H1 (cell line): Measurements from ENCODE around the gene CDC42EP4. TPM values are rescaled to one million over a fixed set of nuclear protein-coding genes. Genes with fewer than 3 reads are reported as not detected.

Source experiments
- CTCF ChIA-PET: fragments of 300-600 bp; sonication (Branson Sonifier 250); formaldehyde crosslinking; loops from one replicate; lab custom pipeline; 2021; ENCODE audit not compliant: partially characterized antibody; lab: Charles Lee
- POLR2A ChIA-PET: fragments of 300-600 bp; sonication (Branson Sonifier 250); formaldehyde crosslinking; loops from one replicate; lab custom pipeline; 2021; ENCODE audit warnings: inconsistent platforms; ENCODE audit not compliant: partially characterized antibody; lab: Charles Lee
- DNase-seq, 2 experiments: peaks; one replicate each; pipeline versions ENCODE4 v3.0.0 to v3.0.0-alpha.2; 2010 to 2022; ENCODE audit warnings: low spot score in 2 of 2, low read depth in 1 of 2, mixed read lengths in 1 of 2
- FAIRE-seq: peaks from 2 replicates; lab custom pipeline; 2011; peaks lifted over from hg19 to GRCh38; lab: Jason Lieb, UNC
- H2AFZ ChIP-seq: 2 replicates; pipeline ENCODE4 v1.8.1; 2012; ENCODE audit warnings: low read length, inconsistent platforms
- H2AK5ac ChIP-seq: 2 replicates; pipeline ENCODE4 v1.6.1; 2013; ENCODE audit warnings: low read depth, low read length
- H2BK120ac ChIP-seq: replicated peaks from 2 replicates; pipeline ENCODE3; 2013; ENCODE audit warnings: low read depth, low read length, inconsistent platforms
- H2BK12ac ChIP-seq: 2 replicates; pipeline ENCODE4 v1.6.1; 2013; ENCODE audit warnings: low read depth, low read length
- H2BK15ac ChIP-seq: 2 replicates; pipeline ENCODE4 v1.6.1; 2013; ENCODE audit warnings: low read length
- H2BK20ac ChIP-seq: 2 replicates; pipeline ENCODE4 v1.6.1; 2013; ENCODE audit warnings: low read length
- H2BK5ac ChIP-seq: 2 replicates; pipeline ENCODE4 v1.6.1; 2013; ENCODE audit warnings: low read depth, low read length
- H3K14ac ChIP-seq: 2 replicates; pipeline ENCODE4 v1.6.1; 2013; ENCODE audit warnings: inconsistent platforms; ENCODE audit not compliant: insufficient read length
- H3K18ac ChIP-seq: 2 replicates; pipeline ENCODE4 v1.6.1; 2013; ENCODE audit warnings: low read length; ENCODE audit errors: extremely low read depth
- H3K23ac ChIP-seq: 2 replicates; pipeline ENCODE4 v1.6.1; 2013; ENCODE audit warnings: inconsistent platforms; ENCODE audit not compliant: insufficient read length
- H3K23me2 ChIP-seq: 2 replicates; pipeline ENCODE4 v1.6.1; 2013; ENCODE audit warnings: low read depth, low read length
- H3K27ac ChIP-seq: 2 replicates; pipeline ENCODE4 v1.6.1; 2011; ENCODE audit warnings: low read depth, low read length, inconsistent platforms
- H3K27me3 ChIP-seq, 4 experiments: replicated peaks in 1 of 4; 1 replicate in 1 of 4; 2 replicates in 3 of 4; pipeline versions ENCODE4 v1.6.1 to v1.8.1; 2011 to 2013; ENCODE audit warnings: low read length in 3 of 4, mild to moderate bottlenecking in 3 of 4, inconsistent platforms in 2 of 4, mixed read lengths in 2 of 4, moderate library complexity in 1 of 4; ENCODE audit not compliant: control insufficient read depth in 3 of 4, insufficient read depth in 3 of 4; ENCODE audit errors: extremely low read depth in 1 of 4
- H3K36me3 ChIP-seq, 4 experiments: 2 replicates each; pipeline versions ENCODE4 v1.6.1 to v1.8.1; 2011 to 2013; ENCODE audit warnings: mild to moderate bottlenecking in 4 of 4, low read length in 3 of 4, moderate library complexity in 2 of 4, control low read depth in 1 of 4, inconsistent platforms in 1 of 4; ENCODE audit not compliant: insufficient read depth in 4 of 4, control insufficient read depth in 2 of 4
- H3K4ac ChIP-seq: replicated peaks from 2 replicates; pipeline ENCODE3; 2013; ENCODE audit warnings: low read length, low read depth, mixed read lengths, inconsistent platforms; ENCODE audit not compliant: insufficient read length
- H3K4me1 ChIP-seq, 4 experiments: replicated peaks in 1 of 4; 1 replicate in 1 of 4; 2 replicates in 3 of 4; pipeline versions ENCODE4 v1.6.1 to v1.8.1; 2011 to 2013; ENCODE audit warnings: low read length in 3 of 4, inconsistent platforms in 2 of 4, mixed read lengths in 1 of 4; ENCODE audit not compliant: insufficient read depth in 4 of 4, control insufficient read depth in 3 of 4
- H3K4me2 ChIP-seq, 2 experiments: 2 replicates each; pipeline versions ENCODE4 v1.6.1 to v1.8.1; 2011 to 2013; ENCODE audit warnings: low read depth in 2 of 2, low read length in 2 of 2, control low read depth in 1 of 2, inconsistent platforms in 1 of 2, mild to moderate bottlenecking in 1 of 2; ENCODE audit not compliant: insufficient read depth in 1 of 2
- H3K4me3 ChIP-seq, 4 experiments: fragments of 200-600, 300-600 bp in 1 of 4; sonication (generic), shearing (Covaris generic), sonication (Bioruptor Twin) in 1 of 4; 2 replicates each; pipeline versions ENCODE4 v1.5.1 to v1.8.1; 2011 to 2016; ENCODE audit warnings: low read length in 4 of 4, low read depth in 3 of 4, control low read depth in 2 of 4, inconsistent platforms in 2 of 4, mild to moderate bottlenecking in 2 of 4, mixed read lengths in 1 of 4, moderate library complexity in 1 of 4; ENCODE audit not compliant: insufficient read depth in 2 of 4; ENCODE audit errors: extremely low read depth in 1 of 4
- H3K56ac ChIP-seq: replicated peaks from 2 replicates; pipeline ENCODE3; 2013; ENCODE audit warnings: low read depth, mild to moderate bottlenecking, mixed read lengths, low read length, inconsistent platforms; ENCODE audit not compliant: insufficient read length
- H3K79me1 ChIP-seq: 2 replicates; pipeline ENCODE4 v1.6.1; 2013; ENCODE audit warnings: low read depth, low read length, control low read depth
- H3K79me2 ChIP-seq, 2 experiments: 2 replicates each; pipeline versions ENCODE4 v1.6.1 to v1.8.1; 2012 to 2013; ENCODE audit warnings: low read length in 2 of 2, mild to moderate bottlenecking in 2 of 2, inconsistent platforms in 1 of 2; ENCODE audit not compliant: insufficient read depth in 2 of 2, control insufficient read depth in 1 of 2
- H3K9ac ChIP-seq, 4 experiments: replicated peaks in 1 of 4; 1 replicate in 1 of 4; 2 replicates in 3 of 4; pipeline versions ENCODE4 v1.6.1 to v1.8.1; 2011 to 2013; ENCODE audit warnings: low read depth in 3 of 4, low read length in 3 of 4, control low read depth in 2 of 4, mild to moderate bottlenecking in 2 of 4, moderate library complexity in 2 of 4, inconsistent platforms in 1 of 4; ENCODE audit errors: extremely low read depth in 1 of 4
- H3K9me3 ChIP-seq, 2 experiments: 2 replicates each; pipeline versions ENCODE4 v1.6.1 to v1.8.1; 2012 to 2013; ENCODE audit warnings: mild to moderate bottlenecking in 2 of 2, moderate library complexity in 2 of 2, control low read depth in 1 of 2, inconsistent platforms in 1 of 2, low read depth in 1 of 2, low read length in 1 of 2, mixed read lengths in 1 of 2; ENCODE audit not compliant: insufficient read depth in 2 of 2
- H4K20me1 ChIP-seq, 2 experiments: replicated peaks in 1 of 2; 2 replicates each; pipeline versions ENCODE3 to v1.8.1; 2011 to 2013; ENCODE audit warnings: inconsistent platforms in 2 of 2, low read length in 2 of 2, mild to moderate bottlenecking in 1 of 2; ENCODE audit not compliant: insufficient read depth in 2 of 2, control insufficient read depth in 1 of 2
- H4K5ac ChIP-seq: 2 replicates; pipeline ENCODE4 v1.6.1; 2013; ENCODE audit warnings: low read length, low read depth, mixed read lengths, inconsistent platforms; ENCODE audit not compliant: insufficient read length
- H4K8ac ChIP-seq: 2 replicates; pipeline ENCODE4 v1.8.0; 2013; ENCODE audit warnings: mild to moderate bottlenecking, moderate library complexity, low read length, inconsistent platforms; ENCODE audit not compliant: insufficient read depth; ENCODE audit errors: extremely low read depth
- H4K91ac ChIP-seq: replicated peaks from 2 replicates; pipeline ENCODE3; 2013; ENCODE audit warnings: low read length, mixed read lengths, inconsistent platforms; ENCODE audit not compliant: insufficient read length
- ATF2 ChIP-seq: IDR thresholded peaks from 2 replicates; pipeline ENCODE4 v1.6.1; 2012; ENCODE audit warnings: low read length, inconsistent platforms
- FOSL1 ChIP-seq: IDR thresholded peaks from 2 replicates; pipeline ENCODE4 v1.6.1; 2011; ENCODE audit warnings: mild to moderate bottlenecking, low read depth, low read length, moderate library complexity; ENCODE audit not compliant: insufficient read depth
- KDM1A ChIP-seq: fragments of 200-600, 300-600 bp; sonication (generic); IDR thresholded peaks from 2 replicates; pipeline ENCODE4 v1.7.1; 2016; ENCODE audit warnings: mild to moderate bottlenecking, low read length, borderline replicate concordance
- KDM4A ChIP-seq: IDR thresholded peaks from one replicate; pipeline ENCODE4 v1.7.1; 2012; ENCODE audit warnings: low read depth, mild to moderate bottlenecking, moderate library complexity, low read length, inconsistent platforms; ENCODE audit not compliant: severe bottlenecking
- MAX ChIP-seq: IDR thresholded peaks from 2 replicates; pipeline ENCODE4 v1.6.1; 2012; ENCODE audit warnings: inconsistent platforms
- SIX5 ChIP-seq: IDR thresholded peaks from 2 replicates; pipeline ENCODE4 v1.6.1; 2011; ENCODE audit warnings: mild to moderate bottlenecking, low read depth, low read length
- USF2 ChIP-seq: IDR thresholded peaks from 2 replicates; pipeline ENCODE4 v1.6.1; 2011; ENCODE audit warnings: low read length, improper control_type of control experiment
- WGBS, 2 experiments: shearing (Covaris generic) in 1 of 2; methylation state at CpG; one replicate each; pipeline versions ENCODE4 v1.1.6 to v1.1.7; 2013 to 2015; ENCODE audit warnings: low lambda C conversion rate in 2 of 2, mixed read lengths in 2 of 2, inconsistent platforms in 1 of 2, low coverage in 1 of 2, missing lambda C conversion rate in 1 of 2; ENCODE audit not compliant: insufficient replicate concordance in 2 of 2, insufficient coverage in 1 of 2, insufficient read length in 1 of 2; ENCODE audit errors: extremely low coverage in 1 of 2, missing lambda C conversion rate in 1 of 2; 5-methylcytosine and 5-hydroxymethylcytosine counted together
- polyA plus RNA-seq, 7 experiments: library from polyadenylated mRNA; depleted of rRNA in 3 of 7; stranded (reverse) in 5 of 7; unstranded in 2 of 7; fragments of >200 nt in 5 of 7; fragments of 200-250 nt in 2 of 7; gene quantifications; 1 replicate in 5 of 7; 2 replicates in 1 of 7; 4 replicates in 1 of 7; pipeline versions ENCODE4 v1.2.1 to v1.2.3, GENCODE V29; 2011 to 2013; ENCODE audit warnings: missing spikeins in 2 of 7, mixed read lengths in 2 of 7
- total RNA-seq: library from RNA; stranded (reverse); fragmentation: NEBNext Ultra II Directional; extraction: Animal tissue kit (Norgen Biotek cat#: 25700); gene quantifications from 2 replicates; pipeline ENCODE4 v1.2.1, GENCODE V29; 2021

The CDC42EP4 gene
- total and polyA plus RNA-seq, 2 of the 8 experiments (the other 6 are each of a cell fraction or from before 2014, with no cell fraction given), result 8.8 to 12.6 TPM

GRCh38 chr17:73261952-73262675 lies 49.7 kb downstream of the CDC42EP4 start:
- Histone ChIP-seq H2BK20ac (no peak overlapping the region), H3K4ac (peak overlapping the region; percentile 74), H3K79me2 (no peaks in the 10 kb centered on the region), H4K91ac (peak overlapping the region; percentile 89), H2BK120ac (no peak overlapping the region), H2BK12ac (peak overlapping the region; percentile 63), H3K14ac (no peak overlapping the region), H2AFZ (no peak overlapping the region; the same call in 1 of the 2 replicates), H3K4me3 (peak overlapping the region in 1 of 4 experiments; percentile 25; a peak in 1 of 8 replicates), H2BK15ac (no peak overlapping the region), H3K9ac (no peak overlapping the region), H3K4me2 (peak overlapping the region; percentile 47 to 63), H2BK5ac (no peak overlapping the region; the same call in 1 of the 2 replicates), H3K27ac (0 out of 2 replicates have a peak overlapping the region, but pooled peaks have one; percentile 3), H2AK5ac (0 out of 2 replicates have a peak overlapping the region, but pooled peaks have one; percentile 80), H4K5ac (no peak overlapping the region), H4K8ac (no peak overlapping the region; the same call in 1 of the 2 replicates), H3K9me3 (no peaks in the 10 kb centered on the region), H3K79me1 (no peaks in the 10 kb centered on the region), H3K23me2 (no peaks in the 10 kb centered on the region; the same call in 1 of the 2 replicates), H3K4me1 (peaks cover 5 to 18% (median 11%) of the 10 kb centered on the region in 4 experiments), H3K56ac (no peak overlapping the region), H3K18ac (peak overlapping the region; percentile 40; the same call in 1 of the 2 replicates), H3K27me3 (peaks cover 0 to 10% (median 4%) of the 10 kb centered on the region in 4 experiments; a peak in 4 of 7 replicates), H4K20me1 (no peaks in the 10 kb centered on the region), H3K23ac (no peak overlapping the region), H3K36me3 (no peaks in the 10 kb centered on the region)
- ChIA-PET POLR2A (interaction anchor here (0.8 to 1.1 kb wide), 5 partner anchors 14 to 118 kb away, joined by 3 to 4 read pairs (median 4); no protein-coding TSS in a partner anchor), CTCF (interaction anchor here (0.6 to 19.7 kb wide), 13 partner anchors 9 to 1182 kb away, joined by 3 to 439 read pairs (median 4); partner anchors contain the start of gene CDC42EP4)
- WGBS, 2 experiments, result 42% methylated on average over 17 of the region's 19 CpGs; no CpG with 5 or more reads in 1 of the 2 experiments
- FAIRE-seq (no peak), DNase-seq (peak; percentile 19 to 63)
- TF ChIP-seq SIX5 (no peak), KDM4A (no peak), KDM1A (no peak), USF2 (no peak), FOSL1 (no peak), MAX (no peak), ATF2 (no peak)
